Smooth muscle cell (in vitro differentiated cells): ENCODE results near the gene AKAP1. TPM values are rescaled to one million over a fixed set of nuclear protein-coding genes. Genes with fewer than 3 reads are reported as not detected.

Experiments
- DNase-seq: peaks from one replicate; lab custom pipeline; 2025; ENCODE audit not compliant: unreplicated experiment; lab: John Stamatoyannopoulos, UW
- H2AFZ ChIP-seq: fragments of 200-600 bp; sonication (generic); 2 replicates; pipeline ENCODE4 v1.6.0; 2016; ENCODE audit warnings: antibody characterized with exemption, low read depth, mild to moderate bottlenecking
- H3F3A ChIP-seq: fragments of 200-600 bp; sonication (generic); 2 replicates; pipeline ENCODE4 v1.6.0; 2017; ENCODE audit warnings: antibody characterized with exemption, low read depth
- H3K27ac ChIP-seq: fragments of 200-600 bp; sonication (generic); 2 replicates; pipeline ENCODE4 v1.5.1; 2016; ENCODE audit warnings: low read depth, mild to moderate bottlenecking
- H3K27me3 ChIP-seq: fragments of 200-600 bp; sonication (generic); 2 replicates; pipeline ENCODE4 v1.6.1; 2016; ENCODE audit warnings: low read depth, mild to moderate bottlenecking
- H3K36me3 ChIP-seq: fragments of 200-600 bp; sonication (generic); 2 replicates; pipeline ENCODE4 v1.5.1; 2016; ENCODE audit warnings: low read depth
- H3K4me1 ChIP-seq: fragments of 200-600 bp; sonication (generic); 2 replicates; pipeline ENCODE4 v1.5.1; 2016; ENCODE audit warnings: low read depth
- H3K4me2 ChIP-seq: fragments of 200-600 bp; sonication (generic); 2 replicates; pipeline ENCODE4 v1.6.0; 2016; ENCODE audit warnings: mild to moderate bottlenecking
- H3K4me3 ChIP-seq: fragments of 200-600 bp; sonication (generic); 2 replicates; pipeline ENCODE4 v1.5.1; 2016; ENCODE audit warnings: mild to moderate bottlenecking
- H3K79me2 ChIP-seq: fragments of 200-600 bp; sonication (generic); 2 replicates; pipeline ENCODE4 v1.6.0; 2016; ENCODE audit warnings: low read depth, mild to moderate bottlenecking
- H3K9ac ChIP-seq: fragments of 200-600 bp; sonication (generic); 2 replicates; pipeline ENCODE4 v1.6.0; 2016; ENCODE audit warnings: low read depth
- H3K9me3 ChIP-seq: fragments of 200-600 bp; sonication (generic); replicated peaks from 2 replicates; pipeline ENCODE4 v1.5.1; 2016; ENCODE audit warnings: low read depth
- H4K20me1 ChIP-seq: fragments of 200-600 bp; sonication (generic); 2 replicates; pipeline ENCODE4 v1.6.0; 2016; ENCODE audit warnings: low read depth
- WGBS: methylation state at CpG from one replicate; pipeline ENCODE4 v1.1.7; 2016; ENCODE audit warnings: low lambda C conversion rate; 5-methylcytosine and 5-hydroxymethylcytosine counted together
- polyA plus RNA-seq: library from polyadenylated mRNA; unstranded; fragments of >200 nt; fragmentation: Nextera tagmentation; extraction: Ambion mirVana; gene quantifications from 2 replicates; pipeline ENCODE4 v1.2.1, GENCODE V29; 2016
- total RNA-seq: library from RNA; depleted of rRNA; stranded (reverse); fragments of >200 nt; gene quantifications from 2 replicates; pipeline ENCODE4 v1.2.3, GENCODE V29; 2014
- TF ChIP-seq, protein P1 (sequence below): fragments of 200-600 bp; sonication (generic); IDR thresholded peaks from 2 replicates; pipeline ENCODE4 v1.5.1; 2017; ENCODE audit warnings: borderline replicate concordance, mild to moderate bottlenecking, antibody characterized with exemption; ENCODE audit not compliant: insufficient read depth, poor library complexity, severe bottlenecking

Gene AKAP1
- total and polyA plus RNA-seq, 2 experiments from 2014 or later = 5.8 to 6.2 TPM

DNA sequence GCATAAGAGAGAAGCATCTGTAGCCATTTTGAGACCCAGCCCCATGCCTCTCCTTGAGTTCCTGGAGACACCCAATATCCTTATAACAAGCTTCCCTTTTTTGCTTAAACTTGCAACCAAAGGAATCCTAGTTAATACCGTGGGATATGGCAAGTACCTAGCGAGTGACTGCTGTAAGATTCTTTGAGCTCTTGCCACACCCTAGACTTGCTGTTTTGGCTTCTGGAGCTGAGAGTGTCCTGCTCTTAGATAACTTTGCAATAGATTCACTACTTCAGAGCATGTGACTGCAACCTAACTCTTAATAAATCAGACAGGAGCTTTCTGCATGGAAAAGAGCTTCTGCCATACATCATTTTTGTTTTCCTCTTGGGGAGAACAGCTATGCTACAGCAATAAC lies 58.3 kb downstream of the AKAP1 start:
- TF ChIP-seq, protein P1, sequence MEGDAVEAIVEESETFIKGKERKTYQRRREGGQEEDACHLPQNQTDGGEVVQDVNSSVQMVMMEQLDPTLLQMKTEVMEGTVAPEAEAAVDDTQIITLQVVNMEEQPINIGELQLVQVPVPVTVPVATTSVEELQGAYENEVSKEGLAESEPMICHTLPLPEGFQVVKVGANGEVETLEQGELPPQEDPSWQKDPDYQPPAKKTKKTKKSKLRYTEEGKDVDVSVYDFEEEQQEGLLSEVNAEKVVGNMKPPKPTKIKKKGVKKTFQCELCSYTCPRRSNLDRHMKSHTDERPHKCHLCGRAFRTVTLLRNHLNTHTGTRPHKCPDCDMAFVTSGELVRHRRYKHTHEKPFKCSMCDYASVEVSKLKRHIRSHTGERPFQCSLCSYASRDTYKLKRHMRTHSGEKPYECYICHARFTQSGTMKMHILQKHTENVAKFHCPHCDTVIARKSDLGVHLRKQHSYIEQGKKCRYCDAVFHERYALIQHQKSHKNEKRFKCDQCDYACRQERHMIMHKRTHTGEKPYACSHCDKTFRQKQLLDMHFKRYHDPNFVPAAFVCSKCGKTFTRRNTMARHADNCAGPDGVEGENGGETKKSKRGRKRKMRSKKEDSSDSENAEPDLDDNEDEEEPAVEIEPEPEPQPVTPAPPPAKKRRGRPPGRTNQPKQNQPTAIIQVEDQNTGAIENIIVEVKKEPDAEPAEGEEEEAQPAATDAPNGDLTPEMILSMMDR = no peak
- Histone ChIP-seq H3F3A (no peaks in the 10 kb centered on the region), H3K36me3 (no peaks in the 10 kb centered on the region)

DNA sequence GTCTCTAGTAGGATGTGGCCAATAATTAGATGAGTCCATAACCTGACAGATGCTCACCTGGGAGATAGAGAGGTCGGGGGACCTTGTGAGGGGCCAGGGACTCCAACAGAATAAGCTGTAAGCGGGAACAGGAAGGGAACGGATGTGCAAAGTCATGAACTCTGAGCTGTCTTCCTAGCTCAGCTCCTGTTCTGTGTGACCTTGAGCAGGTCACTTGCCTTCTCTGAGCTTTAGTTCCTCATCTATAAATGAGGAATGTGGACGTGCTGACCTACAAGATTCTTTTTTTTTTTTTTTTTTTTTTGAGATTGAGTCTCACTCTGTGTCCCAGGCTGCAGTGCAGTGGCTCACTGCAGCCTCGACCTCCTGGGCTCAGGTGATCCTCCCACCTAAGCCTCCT lies 58.9 kb downstream of the AKAP1 start:
- DNase-seq = no peak
- no peak overlapping the region for H3K27ac ChIP-seq
- H3K4me2 ChIP-seq = no peak overlapping the region
- H4K20me1 ChIP-seq = no peaks in the 10 kb centered on the region
- no peaks in the 10 kb centered on the region for H3K79me2 ChIP-seq
- H3F3A ChIP-seq = no peaks in the 10 kb centered on the region
- peaks cover 10% of the 10 kb centered on the region for H3K4me1 ChIP-seq
- TF ChIP-seq, protein P1 = no peak
- H3K36me3 ChIP-seq = no peaks in the 10 kb centered on the region
- H3K9ac ChIP-seq = no peak overlapping the region
- H3K9me3 ChIP-seq = no peaks in the 10 kb centered on the region
- no peak overlapping the region for H2AFZ ChIP-seq
- no peaks in the 10 kb centered on the region for H3K27me3 ChIP-seq
- WGBS = 94% methylated on average over 5 of the region's 5 CpGs
- H3K4me3 ChIP-seq = no peak overlapping the region

More for the DNA sequence above, 58.3 kb downstream of the AKAP1 start:
- H4K20me1 ChIP-seq = no peaks in the 10 kb centered on the region
- no peak overlapping the region for H3K4me3 ChIP-seq
- no peak for DNase-seq
- H2AFZ ChIP-seq = no peak overlapping the region
- H3K4me1 ChIP-seq = peaks cover 10% of the 10 kb centered on the region
- H3K27ac ChIP-seq = no peak overlapping the region
- H3K27me3 ChIP-seq = no peaks in the 10 kb centered on the region
- no peaks in the 10 kb centered on the region for H3K9me3 ChIP-seq
- no peak overlapping the region for H3K4me2 ChIP-seq
- WGBS = 97% methylated on average over 2 of the region's 2 CpGs
- no peaks in the 10 kb centered on the region for H3K79me2 ChIP-seq
- H3K9ac ChIP-seq = no peak overlapping the region

DNA sequence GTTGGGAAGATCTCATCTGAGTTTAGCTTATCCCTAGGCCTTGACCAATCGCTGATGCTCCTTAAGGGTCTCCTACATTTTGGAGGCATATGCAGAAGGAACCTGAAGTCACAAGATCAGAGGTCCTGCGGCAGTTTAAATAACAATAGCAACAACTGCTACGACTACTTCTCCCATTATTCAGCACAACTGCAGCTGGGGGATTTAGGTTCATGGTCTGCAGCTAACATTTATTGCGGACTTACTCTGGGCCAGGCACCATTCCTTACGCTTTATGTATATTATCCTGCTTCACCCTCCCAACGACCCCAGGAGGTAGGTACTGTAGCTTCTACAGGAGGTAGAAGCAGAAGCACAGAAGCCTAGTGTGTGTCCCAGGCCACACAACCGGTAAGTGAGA lies 59.5 kb downstream of the AKAP1 start:
- H2AFZ ChIP-seq = no peak overlapping the region
- WGBS = 75% methylated on average over 7 of the region's 7 CpGs
- DNase-seq = no peak

DNA sequence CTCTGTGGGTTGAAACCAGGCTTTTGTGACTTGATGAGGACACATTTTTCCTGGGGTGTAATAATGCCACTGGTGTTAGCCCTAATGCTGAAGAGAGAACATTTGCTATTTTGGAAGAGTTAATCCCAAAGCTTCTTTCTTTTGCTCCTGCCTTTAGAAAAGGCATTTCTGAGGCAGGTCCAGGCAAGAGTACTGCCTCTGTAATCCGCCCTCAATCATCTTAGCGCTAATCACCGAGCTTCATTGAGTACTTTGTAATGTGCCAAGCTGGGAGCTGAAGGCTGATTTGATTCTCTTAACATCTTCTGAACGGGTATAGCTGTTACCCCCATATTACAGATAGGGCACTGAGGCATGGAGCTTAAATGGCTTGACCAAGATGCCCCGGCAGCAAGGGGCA lies 60.3 kb downstream of the AKAP1 start:
- TF ChIP-seq, protein P1 = no peak
- no peak overlapping the region for H2AFZ ChIP-seq
- H3K36me3 ChIP-seq = no peaks in the 10 kb centered on the region

More for the DNA sequence above, 59.5 kb downstream of the AKAP1 start:
- Histone ChIP-seq H3K9ac (no peak overlapping the region), H3K4me2 (no peak overlapping the region), H3F3A (no peaks in the 10 kb centered on the region), H3K4me1 (peaks cover 10% of the 10 kb centered on the region), H3K4me3 (no peak overlapping the region), H3K36me3 (no peaks in the 10 kb centered on the region), H3K79me2 (no peaks in the 10 kb centered on the region), H3K27me3 (no peaks in the 10 kb centered on the region), H4K20me1 (no peaks in the 10 kb centered on the region), H3K9me3 (no peaks in the 10 kb centered on the region), H3K27ac (no peak overlapping the region)
- TF ChIP-seq, protein P1 = no peak

More for the DNA sequence above, 60.3 kb downstream of the AKAP1 start:
- H4K20me1 ChIP-seq = no peaks in the 10 kb centered on the region
- H3K4me2 ChIP-seq = no peak overlapping the region
- H3K4me1 ChIP-seq = peaks cover 10% of the 10 kb centered on the region
- no peaks in the 10 kb centered on the region for H3K27me3 ChIP-seq
- H3K27ac ChIP-seq = no peak overlapping the region
- DNase-seq = no peak
- no peaks in the 10 kb centered on the region for H3K9me3 ChIP-seq
- 84% methylated on average over 5 of the region's 5 CpGs for WGBS
- no peaks in the 10 kb centered on the region for H3K79me2 ChIP-seq
- no peak overlapping the region for H3K4me3 ChIP-seq
- H3F3A ChIP-seq = no peaks in the 10 kb centered on the region
- H3K9ac ChIP-seq = no peak overlapping the region
